CD4-positive, alpha-beta T cell treated with Interleukin-17A for 4 hours (primary cell): Measurements from ENCODE around the gene MALAT1.

ENCODE experiments used
- DNase-seq: peaks from one replicate; pipeline ENCODE4 v3.0.0-alpha.2; 2020; ENCODE audit warnings: mixed read lengths

Gene MALAT1

GRCh38 chr11:65479184-65480145 lies 19.4 kb upstream of the MALAT1 start:
- DNase-seq = no peak

DNA sequence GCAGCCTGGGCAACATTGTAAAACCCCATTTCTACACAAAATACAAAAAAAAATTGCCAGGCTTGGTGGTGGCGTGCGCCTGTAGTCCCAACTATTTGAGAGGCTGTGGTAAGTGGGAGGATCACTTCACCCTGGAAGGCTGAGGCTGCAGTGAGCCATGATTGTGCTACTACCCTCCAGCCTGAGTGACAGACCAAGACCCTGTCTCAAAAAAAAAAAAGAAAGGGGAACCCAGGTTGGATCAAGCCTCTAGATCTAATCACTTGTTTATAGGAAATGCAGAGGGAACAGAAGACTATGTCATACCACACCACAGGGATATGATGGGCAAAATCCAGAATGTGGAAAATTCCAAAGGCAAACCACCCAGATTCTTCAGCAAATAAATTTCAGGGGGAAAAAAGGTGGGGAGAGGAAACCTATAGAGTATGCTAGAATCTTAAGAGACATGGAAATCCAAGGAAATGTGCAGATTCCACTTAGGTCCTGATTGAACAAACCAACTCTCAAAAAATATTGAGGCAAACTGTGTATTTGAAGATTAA lies 16.5 kb upstream of the MALAT1 start:
- DNase-seq = no peak

DNA sequence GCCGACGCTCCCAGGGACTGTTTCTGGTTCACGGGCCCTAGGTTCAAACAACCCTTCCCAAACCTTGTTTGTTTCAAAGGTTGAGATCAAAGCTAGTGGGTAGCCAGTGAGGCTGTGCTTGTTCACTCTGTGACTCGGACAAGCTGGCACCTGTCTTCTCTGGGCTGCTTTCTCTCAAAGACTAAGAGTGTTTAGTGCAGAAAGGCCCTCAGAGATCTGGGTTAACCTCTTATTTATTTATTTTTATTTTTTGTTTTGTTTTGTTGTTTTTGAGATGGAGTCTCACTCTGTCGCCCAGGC lies 13.0 kb upstream of the MALAT1 start:
- no peak for DNase-seq

DNA sequence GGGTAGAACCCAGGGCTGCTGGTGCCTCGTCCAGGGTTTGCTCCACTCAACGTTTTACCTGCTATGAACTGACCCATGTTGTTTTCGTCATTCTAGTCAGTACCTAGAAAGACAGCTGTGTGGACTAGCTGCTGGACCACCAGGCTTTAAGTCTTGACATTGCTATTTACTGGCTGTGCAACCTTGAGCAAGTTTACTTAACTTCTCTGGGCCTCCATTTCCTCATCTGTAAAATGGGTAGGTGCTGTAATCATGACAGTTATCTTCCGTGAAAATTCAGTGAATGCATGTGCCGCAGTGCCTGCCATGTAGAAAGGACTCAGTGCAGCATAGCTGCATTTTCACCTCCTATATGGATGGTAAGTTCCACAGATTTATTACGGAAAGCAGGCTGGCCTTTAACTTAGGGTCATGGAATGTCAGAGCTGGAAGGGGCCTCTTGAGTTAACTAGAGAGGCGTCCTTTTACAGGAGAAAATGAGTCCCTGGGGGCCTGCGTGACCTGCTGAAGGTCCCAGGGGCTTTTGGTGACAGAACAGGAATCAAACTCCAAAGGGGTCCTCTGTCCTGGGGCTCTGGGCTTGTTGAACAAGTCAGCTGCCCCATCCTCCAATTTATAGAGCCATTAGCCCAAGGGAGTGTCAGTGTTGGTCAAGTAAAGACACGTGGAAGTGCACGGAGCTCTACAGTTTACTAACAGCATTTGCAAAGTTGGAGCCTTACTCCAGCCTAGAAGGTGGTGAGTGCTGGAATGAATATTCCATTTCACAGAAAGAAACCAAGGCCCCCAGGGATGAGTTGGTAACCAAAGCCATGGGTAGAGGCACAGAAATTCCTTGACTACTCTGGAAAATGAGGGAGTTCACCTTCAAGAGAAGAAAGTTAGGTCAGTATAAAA lies 12.0 kb upstream of the MALAT1 start:
- DNase-seq = no peak

- peak; percentile 36 for DNase-seq
These were observed 11.2 kb upstream of the MALAT1 start for GRCh38 chr11:65487467-65488272.

- DNase-seq = peak; percentile 24
These were observed 10.4 kb upstream of the MALAT1 start for GRCh38 chr11:65488273-65489034.

DNA sequence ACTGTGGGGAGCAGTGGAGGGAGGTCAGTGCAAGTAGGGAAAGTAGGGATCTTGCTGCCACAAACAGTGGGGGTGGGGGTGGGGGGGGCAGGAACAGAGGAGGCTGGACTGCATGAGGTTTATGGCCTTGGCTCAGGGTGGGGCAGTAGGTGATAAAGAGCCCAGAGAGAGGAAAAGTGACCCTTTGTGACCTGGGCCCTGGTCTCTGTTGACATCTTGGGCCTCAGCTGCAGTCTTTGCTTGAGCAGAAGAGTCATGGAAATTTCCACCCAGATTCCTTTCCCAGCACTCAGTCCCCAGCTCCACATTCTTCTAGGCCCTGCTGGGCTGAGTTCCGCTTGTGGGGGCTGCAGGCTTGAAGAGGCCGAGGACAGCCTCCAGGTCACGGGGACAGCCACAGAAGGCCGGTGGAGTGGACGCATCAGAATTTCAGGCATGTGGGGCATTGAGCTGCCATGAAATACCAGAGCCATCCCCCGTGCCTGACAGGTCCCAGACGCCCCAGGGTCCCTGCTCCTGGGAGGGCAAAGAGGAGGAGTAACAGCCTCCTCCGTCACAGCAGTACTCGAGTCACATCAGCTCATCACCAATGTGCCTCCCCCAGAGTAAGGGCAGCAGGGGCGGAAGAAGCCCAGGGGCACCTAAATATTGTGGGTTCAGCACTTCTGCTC lies 9.7 kb upstream of the MALAT1 start:
- DNase-seq = no peak

GRCh38 chr11:65489706-65490320 lies 9.0 kb upstream of the MALAT1 start:
- no peak for DNase-seq

GRCh38 chr11:65491163-65491465 lies 7.7 kb upstream of the MALAT1 start:
- DNase-seq = no peak

- no peak for DNase-seq
These were observed 7.0 kb upstream of the MALAT1 start for GRCh38 chr11:65491614-65492386.

GRCh38 chr11:65492387-65492636 lies 6.5 kb upstream of the MALAT1 start:
- DNase-seq = no peak

DNA sequence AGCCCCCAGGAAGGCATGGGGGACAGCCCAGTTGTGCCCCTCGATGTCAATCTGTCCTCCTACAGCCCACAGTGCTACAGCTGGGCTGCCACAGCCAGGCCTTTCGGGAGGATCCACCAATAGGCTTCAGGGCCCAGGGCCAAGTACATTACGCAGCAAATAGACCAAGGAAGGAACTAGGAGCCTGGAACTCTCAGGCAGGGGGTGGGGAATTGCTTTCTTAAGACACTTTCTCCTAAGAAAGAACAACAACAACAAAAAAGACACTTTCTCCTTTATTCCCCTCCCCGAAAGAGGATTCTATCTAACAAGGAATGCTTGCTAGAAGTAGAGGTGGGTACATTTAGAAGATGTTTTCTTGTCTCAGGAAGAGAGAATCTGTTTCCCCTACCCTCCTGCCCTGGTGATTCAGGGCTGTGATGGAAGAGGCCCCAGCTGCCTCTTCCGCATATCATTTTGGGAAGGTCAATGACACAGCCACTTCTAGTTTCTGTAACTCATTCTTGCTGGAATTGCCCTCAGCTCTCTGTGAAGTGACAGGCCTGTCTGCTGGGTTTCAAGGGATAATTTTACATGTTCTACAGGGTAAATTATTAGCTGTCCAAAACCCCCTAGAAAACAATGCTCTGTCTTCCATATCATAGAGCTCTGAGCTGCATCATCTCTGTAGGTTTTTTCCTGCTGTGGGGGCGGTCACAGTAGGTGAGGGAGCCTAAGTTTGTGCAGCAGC lies 6.0 kb upstream of the MALAT1 start:
- no peak for DNase-seq

DNA sequence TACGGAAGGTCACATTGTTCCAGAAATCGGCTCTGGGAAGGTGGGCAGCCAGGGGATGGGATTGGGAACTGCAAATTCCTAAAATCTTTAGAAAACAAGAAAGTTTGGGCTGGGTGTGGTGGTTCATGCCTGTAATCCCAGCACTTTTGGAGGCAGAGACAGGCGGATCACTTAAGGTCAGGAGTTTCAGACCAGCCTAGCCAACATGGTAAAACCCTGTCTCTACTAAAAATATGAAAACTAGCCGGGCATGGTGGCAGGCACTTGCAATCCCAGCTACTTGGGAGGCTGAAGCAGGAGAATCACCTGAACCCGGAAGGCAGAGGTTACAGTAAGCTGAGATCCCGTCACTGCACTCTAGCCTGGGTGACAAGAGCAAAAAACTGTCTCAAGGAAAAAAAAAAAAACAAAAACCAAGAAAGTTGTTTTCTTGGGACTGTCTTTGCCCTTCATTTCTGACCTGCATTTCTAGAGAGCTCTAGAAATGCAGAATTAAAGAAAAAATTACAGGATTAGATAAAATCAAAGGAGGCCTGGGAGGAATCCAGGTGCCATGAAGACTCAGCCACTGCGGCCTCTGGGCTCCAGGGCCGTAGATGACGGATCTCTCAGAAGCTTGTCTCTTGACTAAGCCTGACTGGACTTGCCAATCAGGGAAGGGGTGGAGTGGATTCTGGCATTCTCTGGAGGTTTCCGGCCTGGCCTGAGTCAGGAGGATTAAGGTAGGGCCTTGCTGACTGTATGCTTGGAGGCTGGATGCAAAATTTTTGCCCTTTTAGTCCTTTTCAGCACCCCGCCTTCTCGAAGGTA lies 5.3 kb upstream of the MALAT1 start:
- DNase-seq = no peak

GRCh38 chr11:65496304-65497140 lies 2.3 kb upstream of the MALAT1 start:
- DNase-seq = peak; percentile 25

DNA sequence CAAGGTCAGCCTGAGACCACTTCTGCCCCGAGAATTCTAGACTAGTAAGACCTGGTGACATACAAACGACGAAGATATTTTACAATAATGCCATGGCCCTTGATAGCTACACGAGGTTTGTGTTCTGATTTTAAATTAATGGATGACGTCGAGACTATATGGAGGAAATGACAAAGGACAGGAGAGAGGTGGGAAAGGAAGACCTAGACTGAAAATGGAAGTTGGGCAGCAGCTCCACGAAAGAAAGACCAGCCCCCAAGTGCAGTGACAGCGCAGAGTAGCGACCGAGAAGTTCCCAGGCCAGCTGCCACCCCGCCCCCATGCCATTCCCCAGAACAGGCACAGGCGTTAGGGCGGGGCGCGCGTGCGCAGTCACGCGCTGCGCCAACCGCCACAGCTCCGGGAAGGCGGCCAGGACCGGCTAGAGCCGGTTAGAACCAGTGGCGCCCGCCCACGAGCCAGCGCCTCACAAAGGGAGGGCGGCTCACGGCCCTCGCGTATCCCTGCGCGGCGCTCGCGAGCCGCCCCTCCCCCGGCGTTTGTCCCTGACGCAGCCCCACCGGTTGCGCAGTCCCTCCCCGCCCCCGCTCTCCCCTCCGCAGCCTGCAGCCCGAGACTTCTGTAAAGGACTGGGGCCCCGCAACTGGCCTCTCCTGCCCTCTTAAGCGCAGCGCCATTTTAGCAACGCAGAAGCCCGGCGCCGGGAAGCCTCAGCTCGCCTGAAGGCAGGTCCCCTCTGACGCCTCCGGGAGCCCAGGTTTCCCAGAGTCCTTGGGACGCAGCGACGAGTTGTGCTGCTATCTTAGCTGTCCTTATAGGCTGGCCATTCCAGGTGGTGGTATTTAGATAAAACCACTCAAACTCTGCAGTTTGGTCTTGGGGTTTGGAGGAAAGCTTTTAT lies 1.5 kb upstream of the MALAT1 start:
- peak; percentile 99 for DNase-seq

- peak; percentile 68 for DNase-seq
These were observed 661 bp upstream of the MALAT1 start for GRCh38 chr11:65498042-65498726.

DNA sequence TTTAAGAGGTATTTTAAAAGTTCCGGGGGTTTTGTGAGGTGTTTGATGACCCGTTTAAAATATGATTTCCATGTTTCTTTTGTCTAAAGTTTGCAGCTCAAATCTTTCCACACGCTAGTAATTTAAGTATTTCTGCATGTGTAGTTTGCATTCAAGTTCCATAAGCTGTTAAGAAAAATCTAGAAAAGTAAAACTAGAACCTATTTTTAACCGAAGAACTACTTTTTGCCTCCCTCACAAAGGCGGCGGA lies 193 bp upstream of the MALAT1 start:
- DNase-seq = no peak
